Cardiac fibroblast (primary cell): ENCODE results near the gene DUSP6.

Experiments
- DNase-seq, 2 donors: peaks; one replicate each; pipeline versions ENCODE4 v3.0.0 to v3.0.0-alpha.2; 2010; ENCODE audit warnings: low read depth in 2 of 2
- H3K4me3 ChIP-seq, 2 donors: replicated peaks in 1 of 2; 1 replicate in 1 of 2; 2 replicates in 1 of 2; pipeline ENCODE4 v1.5.1; 2011; ENCODE audit warnings: low read depth in 2 of 2, low read length in 2 of 2, mild to moderate bottlenecking in 2 of 2, moderate library complexity in 1 of 2
- TF ChIP-seq, protein P1 (sequence below): IDR thresholded peaks from one replicate; pipeline ENCODE4 v1.5.1; 2011; ENCODE audit warnings: low read depth, mild to moderate bottlenecking, low read length, inconsistent platforms

Gene DUSP6

DNA sequence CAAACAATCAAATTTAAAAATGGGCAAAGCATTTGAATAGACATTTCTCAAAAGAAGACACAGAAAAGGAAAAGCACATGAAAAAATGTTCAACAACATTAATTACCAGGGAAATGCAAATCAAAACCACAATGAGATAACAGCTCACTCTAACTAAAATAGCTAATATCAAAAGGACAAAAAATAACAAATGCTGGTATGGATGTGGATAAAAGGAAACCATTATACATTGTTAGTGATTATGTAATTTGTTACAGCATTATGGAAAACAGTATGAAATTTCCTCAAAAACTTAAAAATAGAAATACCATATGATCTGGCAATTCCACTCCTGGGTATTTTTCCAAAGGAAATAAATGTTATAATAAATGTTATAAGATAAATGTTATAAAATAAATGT is 52.9 kb downstream of the DUSP6 start:
- TF ChIP-seq, protein P1, sequence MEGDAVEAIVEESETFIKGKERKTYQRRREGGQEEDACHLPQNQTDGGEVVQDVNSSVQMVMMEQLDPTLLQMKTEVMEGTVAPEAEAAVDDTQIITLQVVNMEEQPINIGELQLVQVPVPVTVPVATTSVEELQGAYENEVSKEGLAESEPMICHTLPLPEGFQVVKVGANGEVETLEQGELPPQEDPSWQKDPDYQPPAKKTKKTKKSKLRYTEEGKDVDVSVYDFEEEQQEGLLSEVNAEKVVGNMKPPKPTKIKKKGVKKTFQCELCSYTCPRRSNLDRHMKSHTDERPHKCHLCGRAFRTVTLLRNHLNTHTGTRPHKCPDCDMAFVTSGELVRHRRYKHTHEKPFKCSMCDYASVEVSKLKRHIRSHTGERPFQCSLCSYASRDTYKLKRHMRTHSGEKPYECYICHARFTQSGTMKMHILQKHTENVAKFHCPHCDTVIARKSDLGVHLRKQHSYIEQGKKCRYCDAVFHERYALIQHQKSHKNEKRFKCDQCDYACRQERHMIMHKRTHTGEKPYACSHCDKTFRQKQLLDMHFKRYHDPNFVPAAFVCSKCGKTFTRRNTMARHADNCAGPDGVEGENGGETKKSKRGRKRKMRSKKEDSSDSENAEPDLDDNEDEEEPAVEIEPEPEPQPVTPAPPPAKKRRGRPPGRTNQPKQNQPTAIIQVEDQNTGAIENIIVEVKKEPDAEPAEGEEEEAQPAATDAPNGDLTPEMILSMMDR = no peak
- no peak overlapping the region for H3K4me3 ChIP-seq
- no peak for DNase-seq
